ENCODE data around the gene SIM2. TPM values are rescaled to one million over a fixed set of nuclear protein-coding genes. Genes with fewer than 3 reads are reported as not detected.
A peak's percentile ranks its signal among the peaks of the same experiment; 100 is the strongest.

Gene SIM2
- polyA plus RNA-seq, 4 donors, result 0.04 to 0.28 TPM; not detected in 2

- H3K4me1 ChIP-seq (ENCODE audit: control insufficient read depth in 3 of 3, insufficient read depth in 2 of 3, low read depth in 1 of 3, low read length in 2 of 3), result peaks cover 2 to 14% (median 5%) of the 10 kb centered on the region in 3 donors
- WGBS, 3 donors, result 6 to 10% (median 7%) methylated on average over 22 of the region's 22 CpGs
- FAIRE-seq, result no peak
- H3K27ac ChIP-seq (ENCODE audit: low read depth in 1 of 3, low read length in 2 of 3), result no peak overlapping the region
- no peaks in the 10 kb centered on the region for H3K36me3 ChIP-seq (ENCODE audit: control insufficient read depth in 3 of 3, insufficient read depth in 2 of 3, low read depth in 1 of 3, low read length in 3 of 3)
- H3K9me3 ChIP-seq (ENCODE audit: control insufficient read depth in 2 of 2, insufficient read depth in 1 of 2, low read depth in 1 of 2, low read length in 1 of 2), result peaks cover 0 to 2% of the 10 kb centered on the region in 2 donors
- peak in 1 of 2 donors; percentile 16 for DNase-seq
- H3K4me3 ChIP-seq (ENCODE audit: low read depth in 1 of 3, low read length in 3 of 3), result no peak overlapping the region
- H3K27me3 ChIP-seq (ENCODE audit: control insufficient read depth in 3 of 3, insufficient read depth in 3 of 3, low read length in 3 of 3), result peaks cover 12 to 99% (median 88%) of the 10 kb centered on the region in 3 donors
Measured at GRCh38 chr21:36705679-36706481, 7.0 kb downstream of the SIM2 start.

GRCh38 chr21:36706482-36706852, 7.6 kb downstream of the SIM2 start:
- 5 to 6% (median 5%) methylated on average over 13 of the region's 13 CpGs for WGBS, 3 donors
- FAIRE-seq, result no peak

DNA sequence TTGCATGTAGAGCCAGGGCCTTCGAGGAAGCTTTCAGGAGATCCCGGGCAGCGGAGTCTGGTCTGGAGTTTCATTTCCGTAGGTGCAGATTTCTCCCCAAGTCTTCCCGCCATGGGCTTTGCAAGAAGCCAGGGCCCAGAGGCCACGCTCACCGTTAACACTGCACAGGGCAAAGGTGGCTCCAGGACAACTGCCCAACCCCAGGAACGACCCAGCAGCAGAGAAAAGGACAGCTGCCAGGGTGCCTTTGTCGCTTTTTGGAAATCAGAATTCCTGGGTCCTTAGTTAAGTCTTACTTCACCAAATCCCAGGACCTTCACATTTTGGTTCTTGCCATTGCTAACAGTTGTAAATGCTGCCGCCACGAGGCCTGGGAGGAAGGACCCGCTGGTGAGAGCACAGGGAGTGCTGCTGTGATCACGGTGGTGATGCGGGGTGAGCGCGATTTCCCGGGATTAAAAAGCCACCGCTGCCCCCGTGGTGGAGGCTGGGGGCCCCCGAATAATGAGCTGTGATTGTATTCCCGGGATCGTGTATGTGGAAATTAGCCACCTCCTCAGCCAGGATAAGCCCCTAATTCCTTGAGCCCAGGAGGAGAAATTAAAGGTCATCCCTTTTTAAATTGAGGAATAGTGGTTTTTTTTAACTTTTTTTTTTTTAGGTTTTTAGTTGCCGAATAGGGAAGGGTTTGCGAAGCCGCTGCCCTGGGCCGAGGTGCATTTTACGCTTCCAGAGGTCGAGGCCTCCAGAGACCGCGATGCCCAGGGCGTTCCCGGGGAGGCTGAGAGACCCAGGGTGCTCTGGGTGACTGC, 8.2 kb downstream of the SIM2 start:
- H3K9me3 ChIP-seq (ENCODE audit: control insufficient read depth in 2 of 2, insufficient read depth in 1 of 2, low read depth in 1 of 2, low read length in 1 of 2), result peaks cover 0 to 2% of the 10 kb centered on the region in 2 donors
- no peak overlapping the region for H3K4me3 ChIP-seq (ENCODE audit: low read depth in 1 of 3, low read length in 3 of 3)
- no peak overlapping the region for H3K27ac ChIP-seq (ENCODE audit: low read depth in 1 of 3, low read length in 2 of 3)
- FAIRE-seq (no peak), DNase-seq (peak in 1 of 2 donors; percentile 33)
- peaks cover 0 to 14% (median 2%) of the 10 kb centered on the region in 3 donors for H3K4me1 ChIP-seq (ENCODE audit: control insufficient read depth in 3 of 3, insufficient read depth in 2 of 3, low read depth in 1 of 3, low read length in 2 of 3)
- 9 to 12% (median 11%) methylated on average over 32 of the region's 32 CpGs for WGBS, 3 donors
- peaks cover 7 to 92% (median 76%) of the 10 kb centered on the region in 3 donors for H3K27me3 ChIP-seq (ENCODE audit: control insufficient read depth in 3 of 3, insufficient read depth in 3 of 3, low read length in 3 of 3)
- no peaks in the 10 kb centered on the region for H3K36me3 ChIP-seq (ENCODE audit: control insufficient read depth in 3 of 3, insufficient read depth in 2 of 3, low read depth in 1 of 3, low read length in 3 of 3)

More at GRCh38 chr21:36706482-36706852, 7.6 kb downstream of the SIM2 start:
- peaks cover 0 to 14% (median 2%) of the 10 kb centered on the region in 3 donors for H3K4me1 ChIP-seq (ENCODE audit: control insufficient read depth in 3 of 3, insufficient read depth in 2 of 3, low read depth in 1 of 3, low read length in 2 of 3)
- peaks cover 7 to 97% (median 83%) of the 10 kb centered on the region in 3 donors for H3K27me3 ChIP-seq (ENCODE audit: control insufficient read depth in 3 of 3, insufficient read depth in 3 of 3, low read length in 3 of 3)
- DNase-seq, result peak in 1 of 2 donors; percentile 18
- no peak overlapping the region for H3K4me3 ChIP-seq (ENCODE audit: low read depth in 1 of 3, low read length in 3 of 3)
- H3K36me3 ChIP-seq (ENCODE audit: control insufficient read depth in 3 of 3, insufficient read depth in 2 of 3, low read depth in 1 of 3, low read length in 3 of 3), result no peaks in the 10 kb centered on the region
- no peak overlapping the region for H3K27ac ChIP-seq (ENCODE audit: low read depth in 1 of 3, low read length in 2 of 3)
- peaks cover 0 to 2% of the 10 kb centered on the region in 2 donors for H3K9me3 ChIP-seq (ENCODE audit: control insufficient read depth in 2 of 2, insufficient read depth in 1 of 2, low read depth in 1 of 2, low read length in 1 of 2)

DNA sequence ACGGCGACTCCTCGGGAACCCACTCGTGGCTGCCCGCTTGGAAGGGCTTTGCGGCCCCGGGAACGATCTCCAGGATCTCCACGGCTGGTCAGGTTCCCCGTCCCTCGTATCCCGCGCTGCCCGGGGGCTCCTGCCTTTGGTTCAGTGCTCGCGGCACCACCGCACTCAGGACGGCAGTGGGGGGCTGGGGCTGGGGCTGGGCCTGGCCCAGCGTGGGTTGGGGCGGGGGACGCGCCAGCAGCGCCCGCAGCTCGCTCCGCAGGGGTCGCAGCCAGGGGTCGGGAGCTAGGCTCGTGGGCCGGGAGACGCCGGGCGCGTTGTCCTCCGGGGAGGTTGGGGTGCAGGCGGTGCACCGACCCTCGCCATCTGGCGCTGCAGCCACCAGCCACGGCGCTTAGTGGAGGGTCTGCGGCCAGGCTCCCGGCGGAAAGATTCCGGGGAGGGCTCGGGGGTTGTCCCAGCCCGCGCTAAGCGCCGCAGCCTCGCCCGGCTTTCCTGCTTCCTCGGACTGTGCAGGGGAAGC, 8.9 kb downstream of the SIM2 start:
- FAIRE-seq (no peak), DNase-seq (no peak)
- H3K4me3 ChIP-seq (ENCODE audit: low read depth in 1 of 3, low read length in 3 of 3), result no peak overlapping the region
- peaks cover 0 to 14% (median 2%) of the 10 kb centered on the region in 3 donors for H3K4me1 ChIP-seq (ENCODE audit: control insufficient read depth in 3 of 3, insufficient read depth in 2 of 3, low read depth in 1 of 3, low read length in 2 of 3)
- peaks cover 0 to 2% of the 10 kb centered on the region in 2 donors for H3K9me3 ChIP-seq (ENCODE audit: control insufficient read depth in 2 of 2, insufficient read depth in 1 of 2, low read depth in 1 of 2, low read length in 1 of 2)
- H3K36me3 ChIP-seq (ENCODE audit: control insufficient read depth in 3 of 3, insufficient read depth in 2 of 3, low read depth in 1 of 3, low read length in 3 of 3), result no peaks in the 10 kb centered on the region
- H3K27ac ChIP-seq (ENCODE audit: low read depth in 1 of 3, low read length in 2 of 3), result no peak overlapping the region
- peaks cover 4 to 92% (median 72%) of the 10 kb centered on the region in 3 donors for H3K27me3 ChIP-seq (ENCODE audit: control insufficient read depth in 3 of 3, insufficient read depth in 3 of 3, low read length in 3 of 3)
- 4 to 7% (median 7%) methylated on average over 42 to 53 of the region's 53 CpGs for WGBS, 3 donors

- Histone ChIP-seq H3K9me3 (ENCODE audit: control insufficient read depth in 2 of 2, insufficient read depth in 1 of 2, low read depth in 1 of 2, low read length in 1 of 2) (peaks cover 0 to 2% of the 10 kb centered on the region in 2 donors), H3K36me3 (ENCODE audit: control insufficient read depth in 3 of 3, insufficient read depth in 2 of 3, low read depth in 1 of 3, low read length in 3 of 3) (no peaks in the 10 kb centered on the region), H3K27me3 (ENCODE audit: control insufficient read depth in 3 of 3, insufficient read depth in 3 of 3, low read length in 3 of 3) (peaks cover 4 to 90% (median 67%) of the 10 kb centered on the region in 3 donors), H3K4me3 (ENCODE audit: low read depth in 1 of 3, low read length in 3 of 3) (no peak overlapping the region), H3K27ac (ENCODE audit: low read depth in 1 of 3, low read length in 2 of 3) (no peak overlapping the region), H3K4me1 (ENCODE audit: control insufficient read depth in 3 of 3, insufficient read depth in 2 of 3, low read depth in 1 of 3, low read length in 2 of 3) (peaks cover 0 to 14% (median 2%) of the 10 kb centered on the region in 3 donors)
- WGBS, 3 donors, result 5 to 9% (median 6%) methylated on average over 39 to 44 of the region's 44 CpGs
- FAIRE-seq (no peak), DNase-seq (no peak)
Measured at GRCh38 chr21:36708286-36709029, 9.5 kb downstream of the SIM2 start.

GRCh38 chr21:36709030-36709867, 10.3 kb downstream of the SIM2 start:
- Histone ChIP-seq H3K9me3 (ENCODE audit: control insufficient read depth in 2 of 2, insufficient read depth in 1 of 2, low read depth in 1 of 2, low read length in 1 of 2) (peaks cover 0 to 2% of the 10 kb centered on the region in 2 donors), H3K4me3 (ENCODE audit: low read depth in 1 of 3, low read length in 3 of 3) (no peak overlapping the region), H3K4me1 (ENCODE audit: control insufficient read depth in 3 of 3, insufficient read depth in 2 of 3, low read depth in 1 of 3, low read length in 2 of 3) (peaks cover 0 to 14% (median 2%) of the 10 kb centered on the region in 3 donors), H3K27ac (ENCODE audit: low read depth in 1 of 3, low read length in 2 of 3) (no peak overlapping the region), H3K36me3 (ENCODE audit: control insufficient read depth in 3 of 3, insufficient read depth in 2 of 3, low read depth in 1 of 3, low read length in 3 of 3) (no peaks in the 10 kb centered on the region), H3K27me3 (ENCODE audit: control insufficient read depth in 3 of 3, insufficient read depth in 3 of 3, low read length in 3 of 3) (peaks cover 4 to 82% (median 63%) of the 10 kb centered on the region in 3 donors)
- DNase-seq (peak in 1 of 2 donors; percentile 28), FAIRE-seq (no peak)
- 4 to 12% (median 8%) methylated on average over 36 to 55 of the region's 55 CpGs for WGBS, 3 donors

DNA sequence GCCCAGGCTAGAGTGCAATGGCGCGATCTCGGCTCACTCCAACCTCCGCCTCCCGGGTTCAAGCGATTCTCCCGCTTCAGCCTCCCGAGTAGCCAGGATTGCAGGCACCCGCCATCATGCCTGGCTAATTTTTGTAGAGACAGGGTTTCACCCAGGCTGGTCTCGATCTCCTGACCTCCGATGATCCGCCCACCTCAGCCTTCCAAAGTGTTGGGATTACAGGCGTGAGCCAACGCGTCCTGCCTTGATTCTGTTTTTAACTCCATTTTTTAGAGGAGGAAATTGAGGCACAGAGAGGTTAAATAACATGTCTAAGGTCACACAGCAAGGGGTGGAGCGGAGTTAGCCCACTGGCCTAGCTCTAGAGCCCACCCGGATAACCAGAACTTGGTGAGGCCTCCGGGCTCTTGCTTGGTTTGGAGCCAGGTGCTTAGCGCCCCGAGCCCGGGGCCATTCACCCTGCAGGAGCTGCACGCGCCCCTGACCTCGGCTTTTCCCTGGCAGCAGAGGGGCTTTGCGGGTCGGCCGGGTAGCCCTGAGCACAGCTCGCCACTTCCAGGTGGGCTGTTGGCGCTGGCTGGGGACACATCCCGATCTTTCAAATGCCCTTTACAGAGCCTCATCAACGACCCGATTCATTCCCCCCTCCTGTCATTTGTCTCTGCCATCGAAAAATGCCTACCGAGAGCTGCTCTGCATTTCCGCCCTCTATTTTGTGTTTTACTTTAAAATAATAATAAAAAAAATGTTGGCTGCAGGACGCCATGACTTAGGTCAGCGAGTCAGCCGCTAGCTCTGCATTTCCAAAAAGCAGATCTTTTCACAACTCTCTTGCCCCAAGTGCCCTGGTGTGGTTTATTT, 11.2 kb downstream of the SIM2 start:
- H3K36me3 ChIP-seq (ENCODE audit: control insufficient read depth in 3 of 3, insufficient read depth in 2 of 3, low read depth in 1 of 3, low read length in 3 of 3), result no peaks in the 10 kb centered on the region
- peak overlapping the region in 1 of 3 donors; percentile 26 for H3K4me3 ChIP-seq (ENCODE audit: low read depth in 1 of 3, low read length in 3 of 3)
- H3K27me3 ChIP-seq (ENCODE audit: control insufficient read depth in 3 of 3, insufficient read depth in 3 of 3, low read length in 3 of 3), result peaks cover 0 to 82% (median 55%) of the 10 kb centered on the region in 3 donors
- DNase-seq (peak in 1 of 2 donors; percentile 11), FAIRE-seq (no peak)
- 9 to 19% (median 12%) methylated on average over 38 of the region's 38 CpGs for WGBS, 3 donors
- H3K9me3 ChIP-seq (ENCODE audit: control insufficient read depth in 2 of 2, insufficient read depth in 1 of 2, low read depth in 1 of 2, low read length in 1 of 2), result no peaks in the 10 kb centered on the region
- no peak overlapping the region for H3K27ac ChIP-seq (ENCODE audit: low read depth in 1 of 3, low read length in 2 of 3)
- H3K4me1 ChIP-seq (ENCODE audit: control insufficient read depth in 3 of 3, insufficient read depth in 2 of 3, low read depth in 1 of 3, low read length in 2 of 3), result peaks cover 0 to 14% (median 2%) of the 10 kb centered on the region in 3 donors
